Spleen (tissue), 7 donors: Measurements from ENCODE around the gene MMP27.

ENCODE experiments used
- POLR2A ChIP-seq, 3 donors: fragments of 450-650 bp; IDR thresholded peaks; one replicate each; pipeline ENCODE4 v1.5.1; 2017; ENCODE audit warnings: antibody characterized with exemption in 3 of 3, mild to moderate bottlenecking in 1 of 3
- POLR2AphosphoS5 ChIP-seq, 3 donors: sonication (generic); formaldehyde crosslinking; IDR thresholded peaks; one replicate each; pipeline ENCODE4 v1.5.1; 2017; ENCODE audit warnings: antibody characterized with exemption in 3 of 3
- TF ChIP-seq, protein P1 (sequence below), 11 experiments: fragments of 200-600 bp in 7 of 11; fragments of 450-650 bp in 4 of 11; sonication (generic) in 4 of 11; IDR thresholded peaks in 8 of 11; conservative IDR thresholded peaks in 3 of 11; 1 replicate in 7 of 11; 2 replicates in 4 of 11; pipeline versions ENCODE4 v1.4.0 to v1.8.0; 2016 to 2021; ENCODE audit warnings: antibody characterized with exemption in 11 of 11, inconsistent platforms in 4 of 11, mild to moderate bottlenecking in 1 of 11
- donor health status: DM: no; HTN: no; CAD: no; lungs with moderate emphysema.
- donor health status: DM: no; HTN: no; CAD: no.
- donor health status: DM: no; HTN: no; CAD: no.

DNA sequence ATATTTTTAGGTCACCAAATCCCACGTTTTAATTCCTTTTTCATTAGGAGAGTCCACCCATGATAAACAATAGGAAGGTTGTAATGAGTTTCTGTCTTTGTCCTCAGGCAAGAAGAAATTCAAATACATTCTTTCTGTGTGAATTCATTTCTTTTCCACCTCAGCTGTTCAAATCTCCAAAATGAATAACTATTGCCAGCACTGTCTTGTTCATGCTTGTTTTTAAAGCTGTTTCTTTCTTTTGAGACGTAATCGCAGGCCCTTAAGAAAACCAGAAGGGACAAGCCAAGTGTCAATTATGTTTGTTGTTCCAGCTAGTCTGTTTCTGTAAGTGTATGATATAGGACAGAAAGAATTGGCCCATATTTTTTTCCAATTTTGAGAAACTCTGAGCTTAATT lies 20.2 kb downstream of the MMP27 start:
- TF ChIP-seq, protein P1, sequence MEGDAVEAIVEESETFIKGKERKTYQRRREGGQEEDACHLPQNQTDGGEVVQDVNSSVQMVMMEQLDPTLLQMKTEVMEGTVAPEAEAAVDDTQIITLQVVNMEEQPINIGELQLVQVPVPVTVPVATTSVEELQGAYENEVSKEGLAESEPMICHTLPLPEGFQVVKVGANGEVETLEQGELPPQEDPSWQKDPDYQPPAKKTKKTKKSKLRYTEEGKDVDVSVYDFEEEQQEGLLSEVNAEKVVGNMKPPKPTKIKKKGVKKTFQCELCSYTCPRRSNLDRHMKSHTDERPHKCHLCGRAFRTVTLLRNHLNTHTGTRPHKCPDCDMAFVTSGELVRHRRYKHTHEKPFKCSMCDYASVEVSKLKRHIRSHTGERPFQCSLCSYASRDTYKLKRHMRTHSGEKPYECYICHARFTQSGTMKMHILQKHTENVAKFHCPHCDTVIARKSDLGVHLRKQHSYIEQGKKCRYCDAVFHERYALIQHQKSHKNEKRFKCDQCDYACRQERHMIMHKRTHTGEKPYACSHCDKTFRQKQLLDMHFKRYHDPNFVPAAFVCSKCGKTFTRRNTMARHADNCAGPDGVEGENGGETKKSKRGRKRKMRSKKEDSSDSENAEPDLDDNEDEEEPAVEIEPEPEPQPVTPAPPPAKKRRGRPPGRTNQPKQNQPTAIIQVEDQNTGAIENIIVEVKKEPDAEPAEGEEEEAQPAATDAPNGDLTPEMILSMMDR (IDR thresholded peaks at IDR 0.05 in 8 of 11, conservative IDR thresholded peaks at IDR 0.05 in 3 of 11) = no peak
- TF ChIP-seq POLR2AphosphoS5 (IDR thresholded peaks at IDR 0.05) = no peak
- TF ChIP-seq POLR2A (IDR thresholded peaks at IDR 0.05) = no peak
